Activated CD4-positive, alpha-beta T cell treated with anti-CD3 and anti-CD28 coated beads for 36 hours (primary cell): ENCODE data around the gene CALM1. TPM values are rescaled to one million over a fixed set of nuclear protein-coding genes. Genes with fewer than 3 reads are reported as not detected.

Source experiments
- ATAC-seq: fragments of 200-7000 bp; cut with Tn5 transposase; one replicate; pipeline ENCODE4 v1.10.0; 2021; ENCODE audit warnings: mild to moderate bottlenecking, moderate library complexity
- CTCF ChIA-PET: fragments of 350-600 bp; sonication (Branson Sonifier 250); formaldehyde crosslinking; loops from one replicate; lab custom pipeline; 2021; ENCODE audit warnings: antibody characterized with exemption; lab: Charles Lee
- POLR2A ChIA-PET: fragments of 350-600 bp; sonication (Branson Sonifier 250); formaldehyde crosslinking; loops from one replicate; lab custom pipeline; 2021; ENCODE audit warnings: antibody characterized with exemption, inconsistent platforms; lab: Charles Lee
- DNase-seq: peaks from one replicate; pipeline ENCODE4 v3.0.0-alpha.2; 2020
- H3K27ac Mint-ChIP-seq: one replicate; pipeline ENCODE4 v1.8.0; 2021; ENCODE audit warnings: mixed read lengths
- H3K27me3 Mint-ChIP-seq: one replicate; pipeline ENCODE4 v1.8.0; 2021; ENCODE audit warnings: mixed read lengths
- H3K36me3 Mint-ChIP-seq: one replicate; pipeline ENCODE4 v1.8.0; 2021; ENCODE audit warnings: low read depth, mixed read lengths
- H3K4me1 Mint-ChIP-seq: one replicate; pipeline ENCODE4 v1.8.0; 2021; ENCODE audit warnings: mixed read lengths
- H3K4me3 Mint-ChIP-seq: one replicate; pipeline ENCODE4 v1.8.0; 2021; ENCODE audit warnings: mild to moderate bottlenecking, moderate library complexity, mixed read lengths
- H3K9me3 Mint-ChIP-seq: one replicate; pipeline ENCODE4 v1.8.0; 2021; ENCODE audit warnings: low read depth, mixed read lengths
- intact Hi-C, 2 experiments: fragments of 100-400 bp; cut with DNase I in 1 of 2; cut with micrococcal nuclease in 1 of 2; formaldehyde crosslinking; loops; one replicate each; pipeline versions ENCODE4 v1.14.2 to v1.15.1; 2022 to 2024; cut with DNase I, micrococcal nuclease
- total RNA-seq, 2 experiments: library from RNA; stranded (reverse); gene quantifications; one replicate each; pipeline ENCODE4 v1.2.3, GENCODE V29; 2021

CALM1 gene
- total RNA-seq, 2 experiments from 2014 or later: 510 to 518 TPM

DNA sequence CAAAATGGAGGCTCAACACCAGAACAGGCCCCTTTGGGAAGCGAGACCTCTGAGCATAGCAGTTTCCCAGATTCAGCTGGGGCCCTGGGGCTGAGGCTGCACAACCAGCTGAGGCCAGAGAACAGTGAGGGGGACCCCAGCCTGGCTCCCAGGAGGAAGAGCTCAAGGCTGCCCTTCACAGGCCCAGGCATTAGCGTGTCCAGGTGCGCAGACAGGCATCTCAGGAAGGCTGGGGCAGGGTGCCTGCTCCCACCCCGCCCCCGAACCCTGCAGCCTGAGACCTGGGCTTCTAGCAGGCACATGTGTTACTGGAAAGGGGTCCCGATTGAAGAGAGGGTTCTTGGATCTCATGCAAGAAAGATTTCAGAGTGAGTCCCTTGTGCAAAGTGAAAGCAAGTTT is 27.2 kb downstream of the CALM1 start:
- ATAC-seq: no peak
- Mint-ChIP-seq H3K36me3 (no peaks in the 10 kb centered on the region), H3K27me3 (no peaks in the 10 kb centered on the region), H3K4me1 (no peaks in the 10 kb centered on the region), H3K27ac (no peak overlapping the region), H3K9me3 (no peaks in the 10 kb centered on the region), H3K4me3 (no peak overlapping the region)
- POLR2A ChIA-PET: no interaction called here
- intact Hi-C loops: no loop called here
- CTCF ChIA-PET: no interaction called here
- no peak for DNase-seq

GRCh38 chr14:90424686-90425372 is 28.0 kb downstream of the CALM1 start:
- POLR2A ChIA-PET: no interaction called here

GRCh38 chr14:90425373-90425879 is 28.6 kb downstream of the CALM1 start:
- no peaks in the 10 kb centered on the region for H3K4me1 Mint-ChIP-seq
- H3K27me3 Mint-ChIP-seq: no peaks in the 10 kb centered on the region
- no peaks in the 10 kb centered on the region for H3K9me3 Mint-ChIP-seq
- ChIA-PET POLR2A (no interaction called here), CTCF (interaction anchor here (1.1 kb wide), 1 partner anchor 88 kb away, joined by 3 read pairs; no protein-coding TSS in a partner anchor)
- no peak overlapping the region for H3K4me3 Mint-ChIP-seq
- ATAC-seq: no peak
- DNase-seq: no peak
- no peaks in the 10 kb centered on the region for H3K36me3 Mint-ChIP-seq
- intact Hi-C loops: no loop called here
- H3K27ac Mint-ChIP-seq: no peak overlapping the region

More at GRCh38 chr14:90424686-90425372, 28.0 kb downstream of the CALM1 start:
- H3K4me3 Mint-ChIP-seq: no peak overlapping the region
- intact Hi-C loops: no loop called here
- no peak overlapping the region for H3K27ac Mint-ChIP-seq
- ATAC-seq: no peak
- H3K4me1 Mint-ChIP-seq: no peaks in the 10 kb centered on the region
- H3K9me3 Mint-ChIP-seq: no peaks in the 10 kb centered on the region
- no peak for DNase-seq
- CTCF ChIA-PET: interaction anchor here (1.1 kb wide), 1 partner anchor 89 kb away, joined by 3 read pairs; no protein-coding TSS in a partner anchor
- H3K27me3 Mint-ChIP-seq: no peaks in the 10 kb centered on the region
- no peaks in the 10 kb centered on the region for H3K36me3 Mint-ChIP-seq

DNA sequence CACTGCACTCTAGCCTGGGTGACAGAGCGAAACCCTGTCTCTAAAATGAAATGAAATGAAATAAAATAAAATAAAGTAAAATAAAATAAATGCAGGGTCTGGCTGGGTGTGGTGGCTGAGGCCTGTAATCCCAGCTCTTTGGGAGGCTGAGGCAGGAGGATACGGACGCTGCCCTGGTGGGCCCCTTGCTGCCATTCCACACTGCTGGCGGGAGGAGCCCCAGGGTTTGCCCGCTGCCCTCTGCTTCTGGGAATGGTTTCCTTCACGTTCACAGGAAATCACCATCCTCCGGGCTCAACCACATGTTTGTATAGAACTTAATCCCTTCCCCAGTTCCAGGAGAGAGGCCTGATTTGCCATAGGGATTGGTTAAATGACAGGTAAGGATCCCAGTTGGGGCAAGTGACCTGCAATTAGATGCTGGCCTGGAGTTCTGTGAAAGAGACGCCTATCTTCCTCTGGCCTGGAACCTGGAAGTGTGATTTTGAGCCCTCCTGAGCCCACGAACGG is 29.3 kb downstream of the CALM1 start:
- DNase-seq (no peak), ATAC-seq (no peak)
- CTCF ChIA-PET: interaction anchor here (1.1 kb wide), 1 partner anchor 87 kb away, joined by 3 read pairs; no protein-coding TSS in a partner anchor
- Mint-ChIP-seq H3K4me3 (no peak overlapping the region), H3K36me3 (no peaks in the 10 kb centered on the region), H3K27me3 (no peaks in the 10 kb centered on the region), H3K27ac (no peak overlapping the region), H3K9me3 (no peaks in the 10 kb centered on the region), H3K4me1 (no peaks in the 10 kb centered on the region)
- intact Hi-C loops: no loop called here
- POLR2A ChIA-PET: no interaction called here

DNA sequence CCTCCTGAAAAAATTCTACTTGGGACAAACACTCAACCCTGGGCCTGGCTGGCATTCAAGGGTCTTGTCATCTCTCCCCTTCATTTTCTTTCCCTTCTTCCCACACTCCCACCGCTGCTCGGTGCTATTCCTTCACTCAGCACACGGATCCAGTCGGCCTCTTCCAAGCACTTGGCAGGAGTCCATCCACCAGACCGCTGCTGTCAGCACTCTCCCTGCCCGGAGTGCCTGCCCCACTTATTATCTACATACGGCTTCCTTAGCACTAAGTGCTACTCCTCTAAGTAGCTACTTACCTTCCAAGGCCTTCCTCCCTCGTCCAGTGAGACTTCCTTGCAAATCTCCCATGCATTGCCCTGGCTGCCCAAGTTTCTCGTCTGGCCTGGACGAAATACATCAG is 29.8 kb downstream of the CALM1 start:
- ChIA-PET CTCF (no interaction called here), POLR2A (no interaction called here)
- intact Hi-C loops: no loop called here
- no peaks in the 10 kb centered on the region for H3K27me3 Mint-ChIP-seq
- no peak overlapping the region for H3K27ac Mint-ChIP-seq
- H3K4me1 Mint-ChIP-seq: no peaks in the 10 kb centered on the region
- no peaks in the 10 kb centered on the region for H3K9me3 Mint-ChIP-seq
- H3K36me3 Mint-ChIP-seq: no peaks in the 10 kb centered on the region
- no peak overlapping the region for H3K4me3 Mint-ChIP-seq
- DNase-seq (no peak), ATAC-seq (no peak)

GRCh38 chr14:90427848-90428426 is 31.1 kb downstream of the CALM1 start:
- Mint-ChIP-seq H3K36me3 (no peaks in the 10 kb centered on the region), H3K27ac (no peak overlapping the region), H3K9me3 (no peaks in the 10 kb centered on the region), H3K4me3 (no peak overlapping the region), H3K27me3 (no peaks in the 10 kb centered on the region), H3K4me1 (no peaks in the 10 kb centered on the region)
- no peak for ATAC-seq
- POLR2A ChIA-PET: no interaction called here
- DNase-seq: no peak
- intact Hi-C loops: no loop called here
- CTCF ChIA-PET: no interaction called here

GRCh38 chr14:90428676-90429075 is 31.8 kb downstream of the CALM1 start:
- H3K36me3 Mint-ChIP-seq: no peaks in the 10 kb centered on the region
- DNase-seq (no peak), ATAC-seq (peak; percentile 63)
- no peaks in the 10 kb centered on the region for H3K27me3 Mint-ChIP-seq
- POLR2A ChIA-PET: no interaction called here
- no peaks in the 10 kb centered on the region for H3K4me1 Mint-ChIP-seq
- no peak overlapping the region for H3K27ac Mint-ChIP-seq
- no peak overlapping the region for H3K4me3 Mint-ChIP-seq
- intact Hi-C loops: no loop called here
- no peaks in the 10 kb centered on the region for H3K9me3 Mint-ChIP-seq
- CTCF ChIA-PET: no interaction called here

GRCh38 chr14:90429236-90429635 is 32.4 kb downstream of the CALM1 start:
- CTCF ChIA-PET: no interaction called here
- POLR2A ChIA-PET: no interaction called here
- H3K4me3 Mint-ChIP-seq: no peak overlapping the region
- H3K9me3 Mint-ChIP-seq: no peaks in the 10 kb centered on the region
- H3K27me3 Mint-ChIP-seq: no peaks in the 10 kb centered on the region
- no peaks in the 10 kb centered on the region for H3K36me3 Mint-ChIP-seq
- H3K4me1 Mint-ChIP-seq: no peaks in the 10 kb centered on the region
- DNase-seq: no peak
- ATAC-seq: no peak
- H3K27ac Mint-ChIP-seq: no peak overlapping the region
- intact Hi-C loops: no loop called here

DNA sequence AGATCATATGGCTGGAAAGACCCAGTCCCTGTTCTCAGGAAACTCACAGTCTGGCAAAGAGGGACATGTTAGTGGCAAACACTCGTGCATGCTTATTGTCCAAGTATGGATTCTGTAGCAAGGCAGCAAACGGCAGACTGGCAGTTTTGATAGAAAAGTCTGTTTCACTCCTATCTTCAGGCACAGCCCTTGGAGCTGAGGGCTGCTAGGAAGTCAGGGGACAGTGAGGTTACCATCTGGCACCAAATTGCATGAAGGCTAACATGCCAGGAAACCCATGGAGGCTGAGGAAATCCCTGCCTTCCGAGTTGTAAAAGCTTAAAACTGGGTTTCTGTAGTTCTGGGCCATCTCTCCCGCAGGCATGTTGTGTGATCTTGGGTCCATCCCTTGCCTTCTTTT is 32.9 kb downstream of the CALM1 start:
- H3K27me3 Mint-ChIP-seq: no peaks in the 10 kb centered on the region
- ChIA-PET POLR2A (no interaction called here), CTCF (no interaction called here)
- intact Hi-C loops: no loop called here
- H3K4me1 Mint-ChIP-seq: no peaks in the 10 kb centered on the region
- DNase-seq (no peak), ATAC-seq (no peak)
- no peak overlapping the region for H3K4me3 Mint-ChIP-seq
- no peak overlapping the region for H3K27ac Mint-ChIP-seq
- no peaks in the 10 kb centered on the region for H3K36me3 Mint-ChIP-seq
- H3K9me3 Mint-ChIP-seq: no peaks in the 10 kb centered on the region

GRCh38 chr14:90434370-90435020 is 37.7 kb downstream of the CALM1 start:
- Mint-ChIP-seq H3K27me3 (no peaks in the 10 kb centered on the region), H3K36me3 (no peaks in the 10 kb centered on the region), H3K4me3 (no peak overlapping the region), H3K27ac (no peak overlapping the region), H3K9me3 (no peaks in the 10 kb centered on the region), H3K4me1 (no peaks in the 10 kb centered on the region)
- intact Hi-C loops: no loop called here
- ChIA-PET POLR2A (no interaction called here), CTCF (no interaction called here)
- ATAC-seq (no peak), DNase-seq (no peak)

GRCh38 chr14:90438841-90439240 is 42.0 kb downstream of the CALM1 start:
- ATAC-seq (no peak), DNase-seq (no peak)
- Mint-ChIP-seq H3K4me1 (no peaks in the 10 kb centered on the region), H3K27ac (no peak overlapping the region), H3K4me3 (no peak overlapping the region), H3K36me3 (no peaks in the 10 kb centered on the region), H3K27me3 (no peaks in the 10 kb centered on the region), H3K9me3 (no peaks in the 10 kb centered on the region)
- intact Hi-C loops: no loop called here
- CTCF ChIA-PET: interaction anchor here (0.6 to 1.7 kb wide), 2 partner anchors 9 to 141 kb away, joined by 3 to 5 read pairs; no protein-coding TSS in a partner anchor
- POLR2A ChIA-PET: no interaction called here
